ENCODE data around the gene DHRS1. TPM values are rescaled to one million over a fixed set of nuclear protein-coding genes. Genes with fewer than 3 reads are reported as not detected.

Gene DHRS1
- total RNA-seq, 1 donor from 2014 or later = 28.0 TPM

DNA sequence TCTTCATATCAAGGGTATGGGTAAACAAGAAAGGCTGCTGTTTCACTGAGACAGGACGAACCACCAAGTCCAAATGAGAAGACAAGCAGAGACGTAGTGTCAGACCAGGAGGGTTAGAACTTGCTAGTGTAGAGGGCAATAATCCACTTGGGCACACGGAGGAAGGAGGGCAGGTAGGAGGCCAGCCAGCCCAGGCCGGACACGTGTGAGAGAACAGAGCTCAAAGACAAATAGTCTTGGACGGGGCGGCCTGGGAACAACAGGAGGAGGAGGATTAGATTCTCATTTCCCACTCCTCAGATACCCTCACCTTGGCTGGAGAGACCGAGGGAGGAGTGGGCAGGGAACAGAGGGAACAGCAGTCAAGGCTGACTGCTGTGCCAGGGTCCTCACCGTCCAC is 8.8 kb downstream of the DHRS1 start:
- DNase-seq (no peak), ATAC-seq (no peak)
- no peaks in the 10 kb centered on the region for H3K4me1 ChIP-seq
- no peaks in the 10 kb centered on the region for H3K9me3 ChIP-seq
- no peaks in the 10 kb centered on the region for H3K27me3 ChIP-seq
- no peak overlapping the region for H3K27ac ChIP-seq
- intact Hi-C loops (cut with DNase I) = no loop called here
- TF ChIP-seq, protein P1, sequence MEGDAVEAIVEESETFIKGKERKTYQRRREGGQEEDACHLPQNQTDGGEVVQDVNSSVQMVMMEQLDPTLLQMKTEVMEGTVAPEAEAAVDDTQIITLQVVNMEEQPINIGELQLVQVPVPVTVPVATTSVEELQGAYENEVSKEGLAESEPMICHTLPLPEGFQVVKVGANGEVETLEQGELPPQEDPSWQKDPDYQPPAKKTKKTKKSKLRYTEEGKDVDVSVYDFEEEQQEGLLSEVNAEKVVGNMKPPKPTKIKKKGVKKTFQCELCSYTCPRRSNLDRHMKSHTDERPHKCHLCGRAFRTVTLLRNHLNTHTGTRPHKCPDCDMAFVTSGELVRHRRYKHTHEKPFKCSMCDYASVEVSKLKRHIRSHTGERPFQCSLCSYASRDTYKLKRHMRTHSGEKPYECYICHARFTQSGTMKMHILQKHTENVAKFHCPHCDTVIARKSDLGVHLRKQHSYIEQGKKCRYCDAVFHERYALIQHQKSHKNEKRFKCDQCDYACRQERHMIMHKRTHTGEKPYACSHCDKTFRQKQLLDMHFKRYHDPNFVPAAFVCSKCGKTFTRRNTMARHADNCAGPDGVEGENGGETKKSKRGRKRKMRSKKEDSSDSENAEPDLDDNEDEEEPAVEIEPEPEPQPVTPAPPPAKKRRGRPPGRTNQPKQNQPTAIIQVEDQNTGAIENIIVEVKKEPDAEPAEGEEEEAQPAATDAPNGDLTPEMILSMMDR (IDR thresholded peaks at IDR 0.05) = no peak
- no peak overlapping the region for H3K4me3 ChIP-seq
- H3K36me3 ChIP-seq = peaks cover 60% of the 10 kb centered on the region

DNA sequence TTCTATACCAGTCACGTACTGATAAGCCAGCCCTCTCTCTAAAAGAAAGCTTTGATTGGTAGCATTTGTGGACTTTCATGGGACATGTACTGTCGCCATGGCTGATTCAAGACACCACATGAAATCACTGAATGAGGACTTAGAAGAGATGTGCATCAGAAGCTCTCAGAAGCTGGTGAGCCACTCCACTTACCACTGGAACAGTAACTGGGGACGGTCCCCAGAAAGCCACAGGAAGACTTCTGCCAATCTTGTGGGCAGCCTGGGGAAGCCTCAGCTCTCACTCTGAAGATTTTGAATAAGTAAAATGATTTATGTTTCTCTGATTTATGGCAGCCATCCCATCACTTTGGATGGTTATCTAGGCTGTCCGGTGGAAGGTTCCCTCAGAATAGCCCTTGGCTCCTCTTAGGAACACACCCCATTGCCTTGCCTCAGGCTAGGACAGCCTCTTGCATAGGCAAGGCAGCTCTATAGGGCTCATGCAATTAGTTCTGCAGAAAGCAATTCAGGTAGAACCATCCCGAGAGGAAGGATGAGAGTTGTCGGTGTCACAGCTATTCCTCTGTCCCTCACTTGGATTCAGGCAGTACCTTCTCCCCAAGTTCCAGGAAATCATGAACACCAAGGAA is 9.8 kb downstream of the DHRS1 start:
- intact Hi-C loops (cut with DNase I) = no loop called here
- H3K36me3 ChIP-seq = peaks cover 50% of the 10 kb centered on the region
- H3K9me3 ChIP-seq = no peaks in the 10 kb centered on the region
- no peak for ATAC-seq
- H3K27me3 ChIP-seq = no peaks in the 10 kb centered on the region
- H3K4me3 ChIP-seq = no peak overlapping the region
- no peak overlapping the region for H3K27ac ChIP-seq
- H3K4me1 ChIP-seq = no peaks in the 10 kb centered on the region
- TF ChIP-seq, protein P1 (IDR thresholded peaks at IDR 0.05) = no peak
- no peak for DNase-seq

DNA sequence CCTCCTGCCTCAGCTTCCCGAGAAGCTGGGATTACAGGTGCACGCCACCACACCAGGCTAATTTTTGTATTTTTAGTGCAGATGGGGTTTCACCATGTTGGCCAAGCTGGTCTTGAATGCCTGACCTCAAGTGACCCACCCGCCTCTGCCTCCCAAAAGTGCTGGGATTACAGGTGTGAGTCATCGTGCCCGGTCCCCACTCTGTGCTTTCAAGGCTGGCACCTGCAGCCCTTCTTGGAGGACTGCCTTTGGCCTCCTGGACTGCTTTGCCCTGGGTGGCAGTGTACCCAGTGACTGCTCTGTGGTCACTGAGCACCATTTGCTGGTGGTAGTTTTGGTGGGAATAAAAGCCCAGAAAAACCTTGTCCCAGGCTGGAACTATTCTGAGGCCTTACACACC is 12.6 kb downstream of the DHRS1 start:
- DNase-seq = no peak
- intact Hi-C loops (cut with DNase I) = no loop called here
- Histone ChIP-seq H3K27ac (no peak overlapping the region), H3K4me1 (no peaks in the 10 kb centered on the region), H3K36me3 (peaks cover 29% of the 10 kb centered on the region), H3K9me3 (no peaks in the 10 kb centered on the region), H3K27me3 (no peaks in the 10 kb centered on the region), H3K4me3 (no peak overlapping the region)
- TF ChIP-seq, protein P1 (IDR thresholded peaks at IDR 0.05) = no peak
- no peak for ATAC-seq

DNA sequence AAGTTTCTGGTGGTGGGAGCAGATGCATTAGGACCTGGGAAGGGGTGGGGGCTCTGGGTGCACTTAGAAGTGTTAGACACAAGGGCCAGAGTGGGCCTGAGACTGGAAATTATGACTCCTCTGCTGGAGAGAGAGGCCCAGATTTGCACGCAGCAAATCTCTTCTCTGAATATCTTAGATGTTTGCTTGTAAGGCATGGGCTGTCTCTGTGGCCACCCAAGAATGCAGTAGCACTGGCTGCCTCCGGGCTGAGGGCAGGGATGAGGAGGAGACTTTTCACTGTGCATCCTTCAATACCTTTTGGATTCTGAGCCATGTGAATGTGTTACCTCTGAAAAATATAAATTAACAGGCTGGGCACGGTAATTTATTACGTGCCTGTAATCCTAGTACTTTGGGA is 14.2 kb downstream of the DHRS1 start:
- DNase-seq = no peak
- H3K27me3 ChIP-seq = no peaks in the 10 kb centered on the region
- H3K36me3 ChIP-seq = peaks cover 13% of the 10 kb centered on the region
- no peak overlapping the region for H3K4me3 ChIP-seq
- no peaks in the 10 kb centered on the region for H3K4me1 ChIP-seq
- TF ChIP-seq, protein P1 (IDR thresholded peaks at IDR 0.05) = no peak
- no peak for ATAC-seq
- no peak overlapping the region for H3K27ac ChIP-seq
- H3K9me3 ChIP-seq = no peaks in the 10 kb centered on the region
- intact Hi-C loops (cut with DNase I) = no loop called here

DNA sequence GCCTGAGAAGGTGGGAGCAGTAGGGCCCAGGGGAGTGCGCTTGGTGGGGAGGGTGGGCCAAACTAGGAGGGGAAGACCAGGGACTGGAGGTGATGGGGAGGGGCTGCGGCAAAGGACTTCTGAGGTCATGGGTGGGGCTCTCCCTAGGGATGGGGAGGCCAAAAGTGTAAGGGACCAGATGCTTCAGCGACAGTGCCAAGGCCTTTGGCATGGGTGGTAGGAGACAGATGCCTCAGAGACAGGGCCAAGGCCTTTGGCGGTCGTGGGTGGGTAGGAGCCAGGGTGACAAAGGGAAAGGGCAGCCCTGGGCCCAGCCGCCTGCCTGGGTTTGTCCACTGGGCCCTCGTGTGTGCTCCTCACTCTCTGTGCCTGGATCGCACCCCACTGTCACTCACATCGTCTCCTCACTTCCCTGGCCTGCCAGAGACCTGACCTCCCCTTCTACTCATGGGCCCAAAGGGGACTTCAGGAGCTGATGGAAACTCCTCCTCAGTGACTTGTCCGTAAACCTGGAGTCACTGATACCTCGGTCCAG is 15.0 kb downstream of the DHRS1 start:
- intact Hi-C loops (cut with DNase I) = no loop called here
- H3K27me3 ChIP-seq = no peaks in the 10 kb centered on the region
- H3K9me3 ChIP-seq = no peaks in the 10 kb centered on the region
- H3K4me3 ChIP-seq = no peak overlapping the region
- ATAC-seq = no peak
- H3K36me3 ChIP-seq = peaks cover 5% of the 10 kb centered on the region
- no peak for DNase-seq
- peaks cover 3% of the 10 kb centered on the region for H3K4me1 ChIP-seq
- TF ChIP-seq, protein P1 (IDR thresholded peaks at IDR 0.05) = no peak
- no peak overlapping the region for H3K27ac ChIP-seq
